Activated T-cell treated with anti-CD3 and anti-CD28 coated beads for 48 hours (primary cell): ENCODE data around the gene TOMM22.
A peak's percentile ranks its signal among the peaks of the same experiment; 100 is the strongest.

Experiments
- DNase-seq: peaks from one replicate; pipeline ENCODE4 v3.0.0-alpha.2; 2020; ENCODE audit warnings: low read depth

The TOMM22 gene

DNA sequence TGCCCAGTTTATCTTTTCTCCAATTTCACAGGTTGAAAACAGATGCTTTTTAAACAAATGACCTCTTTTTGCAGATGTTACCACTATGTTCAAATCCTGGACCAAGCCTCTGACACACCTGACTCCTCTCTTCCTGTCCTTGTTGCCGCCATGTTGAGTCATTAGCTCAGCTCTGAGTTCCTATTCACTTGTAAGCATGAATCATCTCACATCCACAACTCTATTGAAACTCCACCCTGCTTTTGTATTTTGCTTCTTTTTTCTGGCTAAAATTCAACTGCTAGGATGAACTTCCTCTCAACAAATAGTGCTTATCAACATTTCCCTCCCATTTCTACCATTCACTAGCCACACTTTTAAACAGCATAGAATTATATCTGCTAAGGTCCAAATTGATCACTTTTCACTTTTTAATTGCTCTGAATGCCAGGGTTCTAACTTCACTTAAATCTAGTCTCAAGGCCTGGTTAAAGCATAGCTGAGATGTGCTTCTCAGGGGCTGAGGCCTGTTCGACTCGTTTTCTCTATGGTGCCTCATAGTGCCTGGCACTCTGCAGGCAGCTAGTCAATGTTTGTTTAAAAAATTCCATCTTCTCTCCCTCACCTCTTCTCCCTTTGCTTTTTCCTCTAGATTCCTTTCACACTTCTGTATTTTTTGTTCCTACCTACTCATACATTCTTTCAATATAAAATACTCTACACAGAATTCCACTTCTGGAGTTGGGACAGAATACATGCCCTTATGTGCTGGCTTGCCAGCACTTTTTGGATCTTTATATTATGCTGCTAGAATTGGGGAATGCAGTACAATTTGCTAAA lies 15.1 kb downstream of the TOMM22 start:
- DNase-seq = no peak

DNA sequence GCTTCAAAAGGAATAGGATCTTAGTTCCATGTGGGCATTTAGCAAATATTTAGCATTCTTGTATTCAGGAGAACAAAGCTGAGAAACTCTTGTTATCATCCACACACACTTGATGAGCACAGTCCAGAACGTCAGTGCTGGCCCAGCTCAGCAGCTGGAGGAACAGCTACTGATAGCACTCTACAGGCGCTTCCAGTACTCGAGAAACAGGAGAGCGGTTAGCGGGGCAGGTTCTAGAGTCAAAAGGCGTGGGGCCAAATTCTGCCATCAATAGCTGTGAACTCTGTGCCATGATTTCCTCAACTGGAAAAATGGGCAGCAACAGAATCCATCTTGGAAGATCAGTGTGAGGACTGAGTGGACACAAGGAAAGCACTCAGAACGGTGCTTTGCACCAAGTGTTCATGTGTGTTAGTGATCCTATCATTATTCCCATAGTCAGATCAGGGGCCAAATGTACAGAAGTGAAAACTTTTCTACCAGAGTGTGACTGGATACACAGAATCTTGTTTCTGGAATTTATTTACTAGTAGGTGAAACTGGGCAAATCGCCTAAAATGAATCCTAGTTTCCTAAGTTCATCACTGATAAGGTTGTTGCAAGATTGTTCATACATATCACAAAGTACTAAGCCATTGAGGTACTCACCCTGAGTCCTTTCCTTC lies 15.8 kb downstream of the TOMM22 start:
- DNase-seq = no peak

DNA sequence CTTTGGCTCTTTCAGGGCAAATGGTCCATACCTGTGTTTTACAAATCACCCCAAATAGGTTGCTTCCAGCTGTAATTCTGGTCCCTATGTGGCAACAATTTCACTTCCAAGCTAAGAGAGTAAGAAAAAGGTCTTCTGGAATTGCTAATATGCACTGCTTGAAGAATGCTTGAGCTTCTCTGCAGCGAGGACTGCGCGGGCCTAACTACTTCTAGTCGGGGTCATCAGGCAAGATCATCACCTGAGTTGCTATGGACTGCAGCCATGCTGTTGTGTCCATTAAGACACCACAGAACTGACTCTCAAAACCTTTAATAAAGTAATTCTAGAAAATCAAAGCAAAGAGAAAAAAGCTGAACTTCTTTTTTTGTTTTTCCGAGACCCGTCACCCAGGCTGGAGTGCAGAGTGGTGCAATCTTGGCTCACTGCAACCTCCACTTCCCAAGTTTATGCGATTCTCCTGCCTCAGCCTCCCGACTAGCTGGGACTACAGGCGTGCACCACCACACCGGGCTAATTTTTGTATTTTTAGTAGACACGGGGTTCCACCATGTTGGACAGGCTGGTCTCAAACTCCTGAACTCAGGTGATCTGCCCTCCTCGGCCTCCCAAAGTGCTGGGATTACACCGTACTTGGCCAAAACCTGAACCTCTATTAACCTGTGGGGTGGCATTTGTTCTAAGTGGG lies 16.8 kb downstream of the TOMM22 start:
- DNase-seq = no peak

DNA sequence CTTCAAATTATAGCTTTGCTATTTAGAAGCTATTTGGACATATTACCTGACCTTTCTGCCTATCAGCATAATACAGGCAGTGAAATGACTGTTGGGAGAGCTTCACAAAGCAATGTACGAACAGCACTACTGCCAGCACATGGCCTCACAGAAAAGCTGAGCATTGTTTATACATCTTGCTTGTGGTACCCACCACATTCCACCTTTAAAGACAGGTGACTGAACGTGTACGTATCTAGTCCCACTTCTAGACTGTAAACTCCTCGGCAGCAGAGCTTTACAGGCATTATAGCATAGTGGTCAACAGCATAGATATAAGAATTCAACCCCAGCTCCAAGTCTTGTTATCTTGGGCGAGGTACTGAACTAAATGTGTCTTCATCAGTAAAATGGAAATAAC lies 17.4 kb downstream of the TOMM22 start:
- DNase-seq = no peak

DNA sequence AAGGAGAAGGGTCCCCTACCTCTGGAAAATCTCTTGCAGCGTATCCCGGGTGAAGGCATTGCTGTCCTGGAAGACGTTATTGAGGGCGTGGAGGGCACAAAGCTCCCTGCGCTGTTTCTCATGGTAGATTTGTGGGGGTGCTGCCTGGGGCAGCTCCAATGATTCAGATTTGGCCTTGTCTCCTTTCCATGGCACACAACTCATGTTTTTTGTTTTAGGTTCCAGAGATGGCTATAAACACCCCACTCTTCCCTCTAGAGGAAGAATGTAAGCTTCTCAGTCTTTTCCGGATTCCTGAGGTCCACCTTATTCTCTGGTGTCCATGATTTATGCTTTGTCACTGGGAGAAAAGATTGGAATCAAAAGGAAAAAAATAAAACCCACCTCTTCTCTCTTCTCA lies 18.0 kb downstream of the TOMM22 start:
- DNase-seq = no peak

DNA sequence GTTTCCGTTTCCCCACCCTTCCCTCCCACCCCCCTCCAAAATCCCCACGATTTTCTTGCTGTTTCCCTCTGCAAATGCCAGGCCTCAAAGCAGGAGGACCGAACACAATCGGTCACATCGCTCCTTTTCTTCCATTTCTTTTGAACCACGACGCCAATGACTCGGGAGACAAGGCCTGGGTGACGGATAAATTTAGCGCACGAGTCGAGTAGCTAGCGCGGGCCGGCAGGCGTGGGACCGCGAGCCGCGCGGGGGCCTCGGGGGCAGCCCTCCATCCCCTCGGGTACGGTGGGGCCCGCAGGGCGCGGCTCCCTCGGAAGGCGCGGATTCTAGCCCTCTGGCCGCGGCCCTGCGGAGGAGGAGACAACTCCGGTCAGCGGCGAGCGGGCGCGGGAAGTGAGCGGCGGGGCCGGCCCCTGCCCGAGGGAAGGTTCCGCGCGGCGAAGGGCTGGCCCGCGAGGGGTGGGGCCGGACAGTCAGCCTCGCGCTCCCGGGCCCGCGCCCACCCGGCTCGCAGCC lies 18.6 kb downstream of the TOMM22 start:
- DNase-seq = no peak

DNA sequence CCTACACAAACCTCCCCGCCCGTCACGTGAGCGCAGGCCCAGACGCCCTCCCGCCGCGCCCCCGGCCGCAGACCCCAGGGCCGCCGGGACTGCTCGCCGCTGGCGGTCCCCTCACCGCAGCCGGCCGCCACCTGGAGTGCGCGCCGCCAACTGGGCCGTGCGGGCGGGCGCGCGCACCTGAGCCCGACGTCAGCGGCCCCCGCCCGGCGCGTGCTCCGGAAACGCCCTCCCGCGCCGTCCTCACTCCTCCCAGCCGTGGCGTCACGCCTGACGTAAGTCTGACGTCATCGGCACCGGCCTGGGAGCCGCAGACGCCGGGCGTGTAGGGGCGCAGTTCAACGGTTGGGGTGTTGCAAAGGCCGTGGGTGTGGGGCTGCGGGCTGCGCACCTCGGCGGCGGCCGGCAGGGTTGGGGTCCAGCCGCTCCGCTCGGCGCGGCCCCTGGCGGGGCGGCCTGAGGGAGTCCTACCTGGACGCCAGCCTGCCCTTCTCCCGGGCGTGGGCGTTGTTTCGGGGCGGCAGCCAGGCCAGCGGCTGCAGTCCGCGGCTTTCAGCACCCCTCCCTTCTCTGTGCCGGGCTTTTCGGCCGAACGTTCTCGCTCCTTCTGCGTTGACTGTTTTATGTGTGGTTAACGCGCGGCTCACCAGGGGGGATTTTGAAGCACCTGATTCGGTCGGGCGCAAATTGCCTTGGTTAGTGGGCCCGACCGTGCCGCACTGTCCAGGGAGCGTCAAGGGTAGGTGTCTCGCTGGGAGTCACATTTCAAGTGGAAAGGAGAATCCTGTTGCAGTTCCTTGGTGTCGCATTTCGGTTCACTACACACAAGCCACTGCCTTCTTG lies 19.3 kb downstream of the TOMM22 start, which contains the start of gene JOSD1:
Gene JOSD1, minus strand, starts transcription at position 155 of the 840 bp plus-strand sequence. CDS start 956 bp downstream, outside the sequence.
- DNase-seq = peak; percentile 98

DNA sequence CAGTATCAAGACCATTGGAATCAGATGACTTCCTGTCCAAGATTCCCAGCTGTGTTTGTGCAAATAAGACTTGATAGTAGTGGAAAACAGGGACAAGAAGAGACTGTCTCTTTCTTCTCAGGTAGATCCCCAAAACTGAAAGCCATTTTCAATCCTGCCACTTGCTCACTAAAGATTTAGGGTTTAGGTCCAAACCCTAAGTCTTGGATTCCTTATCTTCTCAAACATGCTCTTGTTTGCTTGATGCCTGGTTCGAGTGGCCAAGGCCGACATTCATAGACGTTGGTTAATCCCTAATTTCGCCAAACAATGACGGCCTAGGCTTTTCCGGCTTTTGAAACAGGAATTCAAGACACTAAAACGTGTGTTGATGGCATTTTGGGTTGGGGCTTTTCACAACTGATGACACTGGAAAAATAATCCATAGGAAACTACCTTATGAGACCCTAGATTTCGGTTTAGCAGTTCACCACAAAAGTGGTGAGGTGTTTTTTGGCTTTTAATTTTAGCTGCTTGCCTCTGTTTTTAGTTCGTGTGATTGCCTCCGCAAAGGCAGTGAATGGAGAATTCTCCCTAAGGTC lies 23.0 kb downstream of the TOMM22 start:
- no peak for DNase-seq

DNA sequence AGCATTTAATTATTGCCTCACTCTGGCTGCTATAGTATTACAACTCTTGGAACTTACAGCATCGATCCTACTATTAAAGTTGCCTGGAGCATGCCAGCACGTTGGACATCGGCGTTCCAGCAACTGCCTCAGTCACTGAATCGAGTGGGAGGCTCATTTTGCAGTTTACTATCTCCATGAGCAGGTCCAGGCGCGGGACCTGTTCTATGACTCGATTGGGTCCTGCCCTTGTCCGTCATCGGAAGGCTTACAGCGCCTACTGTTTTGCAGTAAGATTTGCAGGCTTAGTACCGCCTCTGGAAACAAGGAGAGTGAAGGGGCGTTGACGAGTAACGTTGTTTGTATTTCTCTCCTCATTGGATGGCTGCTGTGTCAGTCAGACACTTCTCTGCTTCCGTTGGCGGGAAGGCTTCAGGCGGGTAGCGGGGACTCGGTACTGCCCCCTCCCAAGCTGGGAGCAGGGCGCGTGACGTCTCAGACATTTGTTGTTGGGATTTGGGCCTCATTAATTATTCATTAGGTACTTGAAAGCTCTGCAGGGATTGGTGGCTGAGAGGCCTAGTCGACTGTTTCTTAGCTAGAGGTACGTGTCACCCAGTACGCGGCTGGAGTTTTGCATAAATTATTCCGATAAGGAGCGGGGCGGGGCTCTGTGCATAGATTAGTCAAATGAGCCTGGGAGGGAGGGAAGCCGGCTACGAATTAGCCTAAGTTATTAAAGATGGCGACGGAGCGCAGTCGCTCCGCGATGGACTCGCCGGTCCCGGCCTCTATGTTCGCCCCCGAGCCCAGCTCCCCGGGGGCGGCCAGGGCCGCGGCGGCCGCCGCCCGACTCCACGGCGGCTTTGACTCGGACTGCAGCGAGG lies 23.7 kb downstream of the TOMM22 start, which contains the start of gene GTPBP1:
Gene GTPBP1, plus strand, starts transcription at position 710 of the 866 bp plus-strand sequence. Its CDS starts 12 bp downstream, at position 722.
- peak; percentile 91 for DNase-seq

DNA sequence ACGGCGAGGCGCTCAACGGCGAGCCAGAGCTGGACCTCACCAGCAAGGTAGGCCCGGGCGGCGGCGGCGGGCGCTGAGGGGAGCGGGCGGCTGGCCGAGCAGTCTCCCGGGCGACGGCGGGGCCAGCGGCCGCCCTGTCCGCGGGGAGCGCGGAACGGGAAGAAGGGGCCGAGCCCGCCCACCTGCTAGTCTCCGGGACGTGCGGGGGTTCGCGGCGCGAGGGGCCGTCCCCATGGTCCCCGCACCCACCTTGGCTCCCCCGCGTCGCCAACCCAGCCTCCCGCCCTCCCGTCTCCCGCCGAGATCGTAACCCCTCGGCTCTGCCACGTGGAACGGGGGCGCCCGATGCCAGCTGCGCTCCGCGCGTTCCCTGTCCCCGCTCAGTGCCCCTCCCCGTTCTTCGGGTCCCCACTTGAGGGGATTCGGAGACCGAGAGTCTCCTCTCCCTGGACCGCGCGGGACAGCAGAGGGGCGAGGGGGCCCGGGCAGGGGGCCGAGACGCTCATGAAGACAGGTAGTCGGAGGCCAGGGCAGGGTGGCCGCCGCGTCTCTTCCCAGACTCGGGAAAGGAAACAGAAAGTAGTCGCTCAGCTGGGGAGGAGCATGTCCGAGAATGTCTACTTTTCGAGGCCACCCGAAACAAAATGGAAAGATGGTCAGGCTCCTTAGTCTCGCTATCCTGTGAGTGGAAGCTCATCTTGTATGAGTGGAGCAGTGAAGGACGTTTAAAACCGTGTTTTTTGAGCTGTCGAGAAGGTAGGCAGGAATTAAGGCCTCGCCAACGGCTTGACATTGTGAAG lies 24.5 kb downstream of the TOMM22 start:
- DNase-seq = peak; percentile 22

DNA sequence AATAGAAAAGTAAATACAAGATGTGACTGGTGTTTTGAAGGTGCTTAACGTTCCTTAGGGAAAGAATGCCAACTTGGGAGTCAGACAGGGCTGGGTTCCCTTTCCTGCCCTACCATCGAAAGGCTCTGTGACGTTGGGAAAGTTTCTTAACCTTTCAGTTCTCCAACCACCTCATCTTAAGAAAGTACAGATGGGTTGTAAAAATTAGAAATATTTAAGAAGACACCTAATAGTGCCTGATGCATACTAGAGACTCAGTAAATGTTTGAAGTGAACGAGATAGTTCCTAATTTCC lies 25.1 kb downstream of the TOMM22 start:
- no peak for DNase-seq

DNA sequence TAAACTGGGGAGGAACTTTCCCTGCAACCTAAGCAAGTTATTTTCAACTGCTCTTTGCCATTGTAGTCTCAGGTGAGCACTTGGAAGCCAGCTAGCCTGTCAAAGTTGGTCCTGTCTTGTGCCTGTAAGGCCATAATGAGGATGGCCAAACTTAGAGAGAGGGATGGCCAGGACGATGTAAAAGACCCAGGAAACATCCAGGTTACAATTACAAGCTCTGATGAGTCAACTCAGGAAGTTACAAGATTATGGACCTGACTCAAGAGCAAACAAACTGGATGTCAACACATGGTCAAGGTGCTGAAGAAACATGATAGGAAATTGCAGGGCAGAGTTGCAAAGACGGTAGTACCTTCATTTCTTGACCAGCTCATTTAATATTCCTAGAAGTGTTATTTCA lies 25.6 kb downstream of the TOMM22 start:
- no peak for DNase-seq

DNA sequence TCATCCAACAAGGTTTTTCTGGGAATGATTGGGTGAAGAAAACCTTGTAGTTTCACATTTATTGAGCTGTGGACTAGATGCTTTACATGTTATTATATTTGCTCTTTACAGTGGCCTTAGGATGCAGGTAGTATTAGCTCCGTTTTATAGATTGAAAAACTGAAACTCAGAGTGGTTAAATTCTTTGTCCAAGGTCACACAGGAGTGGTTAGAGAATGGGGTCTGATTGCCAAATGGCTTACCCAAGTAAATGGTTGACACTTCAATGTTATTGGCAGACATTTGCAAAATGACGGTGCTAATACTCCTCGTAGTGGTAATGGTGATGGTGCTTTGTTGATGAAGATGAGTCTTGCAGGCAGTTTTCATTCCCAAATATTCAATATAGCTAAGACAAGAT lies 26.2 kb downstream of the TOMM22 start:
- DNase-seq = no peak

DNA sequence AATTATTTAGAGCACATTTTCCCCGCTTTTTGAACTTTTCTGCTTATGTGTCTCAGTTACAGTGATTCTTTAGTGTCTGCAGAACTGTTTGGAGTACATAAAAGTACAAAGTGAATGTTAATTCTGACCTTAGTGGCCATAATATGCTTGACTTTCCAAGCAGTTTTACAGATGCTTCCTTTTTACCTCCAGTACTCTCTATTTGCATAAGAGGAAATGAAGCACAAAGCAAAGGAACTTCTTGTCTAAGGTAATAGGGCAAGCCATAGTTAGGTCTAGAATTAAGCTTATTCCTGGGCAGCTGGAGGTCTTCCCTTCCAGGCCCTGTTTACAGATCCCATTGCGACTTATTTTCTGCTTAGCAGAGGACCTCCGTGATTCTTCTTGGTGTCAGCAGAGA lies 27.5 kb downstream of the TOMM22 start:
- DNase-seq = no peak

DNA sequence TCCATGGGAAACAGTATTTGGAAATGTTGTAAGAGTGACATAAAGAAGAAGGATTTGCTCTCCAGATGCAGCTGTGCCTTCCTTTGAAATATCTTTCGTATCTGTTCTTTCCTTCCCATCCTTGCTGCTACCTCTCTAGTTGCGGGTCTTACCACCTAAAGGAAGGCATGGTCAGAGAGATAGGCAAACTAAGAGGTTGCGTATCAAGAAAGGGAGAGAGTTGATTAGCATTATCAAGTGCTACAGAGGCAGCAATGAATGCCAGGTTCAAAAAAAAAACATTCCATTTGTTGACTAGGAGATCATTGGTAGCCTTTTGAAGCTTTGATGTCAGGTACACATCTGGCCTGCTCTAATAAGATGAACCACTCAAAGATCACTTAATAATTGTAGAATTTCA lies 28.6 kb downstream of the TOMM22 start:
- no peak for DNase-seq

DNA sequence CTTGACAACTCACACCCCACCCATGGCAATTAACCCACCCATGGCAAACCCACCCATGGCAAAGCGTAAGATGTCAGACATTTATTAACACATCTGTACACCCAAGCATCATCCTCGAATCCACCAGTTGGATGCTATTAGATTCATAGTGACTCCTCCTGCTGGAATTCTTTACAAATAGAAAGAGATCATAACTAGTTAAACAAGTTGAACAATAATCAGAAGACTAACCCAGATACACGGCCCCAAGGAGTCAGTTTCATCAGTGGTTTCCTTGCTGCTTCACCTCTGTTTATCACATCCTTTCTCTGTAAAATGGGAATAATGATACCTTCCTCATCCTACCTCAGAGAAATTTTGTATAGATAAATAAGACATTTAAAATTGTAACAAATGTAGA lies 29.1 kb downstream of the TOMM22 start:
- no peak for DNase-seq

DNA sequence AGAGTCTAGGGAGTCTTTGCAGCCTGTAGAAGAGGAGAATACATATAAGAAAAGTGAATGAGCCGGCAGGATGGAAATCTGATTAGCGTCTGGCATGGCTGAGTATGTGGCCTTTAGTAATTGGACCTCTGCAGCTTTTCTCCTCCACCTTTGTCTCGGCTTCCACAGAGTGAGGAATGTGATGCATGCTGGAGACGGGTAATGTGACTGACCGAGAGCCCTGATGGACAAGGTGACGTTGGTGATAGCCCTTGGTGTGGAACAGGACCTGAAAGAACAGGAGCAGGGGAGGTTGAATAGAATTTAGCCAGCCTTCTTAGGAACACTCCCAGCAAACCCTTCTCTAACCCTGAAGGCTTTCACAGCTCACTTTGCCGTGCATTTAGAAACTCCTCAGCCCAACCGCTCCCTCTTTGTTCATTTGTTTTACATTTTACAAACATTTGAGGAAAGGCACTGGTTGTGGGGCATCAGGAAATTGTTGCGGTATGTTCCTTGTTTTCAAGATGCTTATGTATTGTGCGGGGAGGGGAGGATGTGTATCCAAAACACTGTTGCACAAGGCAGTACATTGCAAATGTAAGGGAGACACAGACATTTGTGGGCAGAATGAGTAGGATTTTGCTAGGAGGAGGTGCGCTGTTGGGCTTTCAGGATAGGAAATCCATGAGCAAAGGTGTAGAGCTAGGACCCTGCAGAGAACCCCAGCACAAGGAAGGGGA lies 30.9 kb downstream of the TOMM22 start:
- no peak for DNase-seq

DNA sequence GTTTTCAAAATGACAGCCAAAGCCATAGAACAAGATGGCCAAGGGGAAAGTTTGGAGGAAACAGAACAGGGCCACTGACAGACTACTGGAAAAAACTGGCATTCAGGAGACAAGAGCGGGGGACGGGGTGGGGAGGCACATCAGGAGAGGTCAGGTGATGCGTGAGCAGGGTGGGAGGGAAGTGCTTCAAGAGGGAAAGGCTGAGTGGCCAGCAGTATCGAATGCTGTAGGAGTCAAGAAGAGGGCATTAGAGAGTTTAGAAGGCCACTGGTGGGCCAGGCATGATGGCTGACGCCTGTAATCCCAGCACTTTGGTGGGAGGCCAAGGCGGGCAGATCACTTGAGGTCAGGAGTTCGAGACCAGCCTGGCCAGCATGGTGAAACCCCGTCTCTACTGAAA lies 32.2 kb downstream of the TOMM22 start:
- DNase-seq = no peak

DNA sequence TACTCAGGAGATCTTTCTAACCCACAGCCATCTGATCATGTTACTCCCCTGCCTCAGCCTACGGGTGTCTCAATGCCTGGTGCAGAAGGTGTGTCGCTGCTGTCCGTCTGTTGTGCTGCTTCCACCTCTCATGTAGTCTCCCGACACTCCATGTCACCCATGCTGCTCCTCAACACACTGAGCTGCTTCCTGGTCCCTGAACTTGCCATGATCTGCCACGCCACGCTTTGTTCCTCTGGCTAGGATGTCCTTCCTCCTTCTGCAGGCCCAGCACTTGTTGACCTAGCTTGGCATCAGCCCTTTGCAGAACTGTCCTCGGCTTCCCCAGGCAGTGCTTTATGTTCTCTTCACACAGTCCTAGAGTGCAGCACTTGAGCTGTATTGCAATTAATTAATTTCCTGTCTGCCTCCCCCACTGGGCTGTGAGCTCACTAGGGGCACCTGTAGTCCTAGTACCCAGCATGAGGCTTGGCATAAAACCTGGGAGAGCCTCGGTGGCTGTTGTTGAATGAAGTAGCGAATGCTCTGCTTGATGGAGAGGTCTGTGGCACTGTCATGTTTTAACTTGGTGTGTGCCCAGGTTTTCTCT lies 33.5 kb downstream of the TOMM22 start:
- no peak for DNase-seq
